Neural progenitor cell (in vitro differentiated cells): ENCODE measurements around the gene ALMS1.

Source experiments
- CTCF ChIP-seq: fragments of 200-600 bp; sonication (generic); IDR thresholded peaks from 2 replicates; pipeline ENCODE4 v1.5.1; 2017; ENCODE audit warnings: antibody characterized with exemption, mild to moderate bottlenecking
- EZH2 ChIP-seq: fragments of 200-600 bp; sonication (generic); IDR thresholded peaks from 2 replicates; pipeline ENCODE4 v1.6.1; 2017; ENCODE audit warnings: antibody characterized with exemption, mild to moderate bottlenecking, moderate library complexity
- EZH2phosphoT487 ChIP-seq: fragments of 200-600 bp; sonication (generic); IDR thresholded peaks from 2 replicates; pipeline ENCODE4 v1.6.1; 2017; ENCODE audit warnings: antibody characterized with exemption

GRCh38 chr2:73376681-73377080, 9.0 kb upstream of the ALMS1 start:
- TF ChIP-seq CTCF (no peak), EZH2 (no peak), EZH2phosphoT487 (no peak)
